ENCODE measurements around the gene AUTS2.
A peak's percentile ranks its signal among the peaks of the same experiment; 100 is the strongest.

Gene AUTS2

DNA sequence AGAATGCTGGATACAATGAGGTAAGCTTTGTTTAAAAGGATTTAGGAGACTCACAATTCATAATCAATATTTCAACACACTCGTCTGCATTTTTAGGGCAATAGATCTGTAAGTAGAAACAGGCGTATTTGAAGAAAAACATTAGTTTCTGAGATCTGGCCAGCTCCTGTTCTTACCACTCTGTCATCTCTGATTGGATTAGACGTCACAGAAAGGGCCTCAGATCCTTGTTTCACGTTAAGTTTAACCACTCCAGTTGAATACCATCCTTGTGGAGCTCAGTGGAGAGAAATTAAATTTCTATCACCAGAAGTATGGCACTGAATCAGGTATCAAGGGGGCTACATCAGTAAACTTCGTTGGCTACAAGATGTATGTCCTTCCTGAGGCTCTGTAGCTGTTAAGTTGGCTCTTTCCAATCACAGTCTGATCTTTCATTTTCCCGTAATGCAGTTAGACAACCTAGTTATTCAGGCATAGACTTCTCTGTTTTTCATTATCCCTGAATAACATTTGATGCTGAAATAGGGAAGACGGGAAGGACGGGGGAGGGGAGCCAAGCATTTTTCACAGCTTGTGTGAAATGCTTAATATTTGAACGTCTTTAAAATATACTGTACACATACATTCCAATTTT, 874.4 kb downstream of the AUTS2 start:
- no peak for DNase-seq (ENCODE audit: low read depth)
- in situ Hi-C loops (cut with HindIII; ENCODE audit: low sequenced_read_pairs), result no loop called here
- no peak overlapping the region for H3K4me3 ChIP-seq (ENCODE audit: low read depth, low read length)
- no peak for TF ChIP-seq CTCF (IDR thresholded peaks at IDR 0.05; ENCODE audit: low read depth, low read length, missing control alignments)

DNA sequence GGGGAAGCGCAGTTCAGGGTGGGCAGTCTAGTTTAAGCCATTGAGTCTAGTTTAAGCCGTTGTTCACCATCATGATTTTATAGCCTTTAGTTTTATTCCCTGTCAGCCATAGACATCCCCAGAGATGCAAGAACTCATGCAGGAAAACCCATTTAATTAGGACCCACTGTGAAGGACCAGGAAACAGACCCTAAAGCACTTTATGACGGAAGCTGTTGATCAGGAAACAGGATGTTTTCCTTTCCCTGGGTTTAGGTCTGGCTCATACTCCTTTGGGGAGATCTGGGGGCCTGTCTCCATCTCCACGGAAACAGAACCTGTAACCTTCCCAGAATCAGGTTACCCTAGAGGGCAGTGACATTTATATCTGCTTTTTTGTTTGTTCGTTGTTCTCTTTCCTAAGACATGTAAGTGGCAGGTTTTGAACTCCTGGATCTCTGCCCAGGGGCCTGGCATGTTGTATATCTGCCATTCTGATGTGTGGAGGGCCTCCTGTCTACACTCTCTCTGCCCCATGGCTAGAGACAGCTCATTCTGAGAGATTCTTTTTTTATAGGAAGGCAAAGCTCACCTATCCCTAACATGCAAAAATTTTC, 876.5 kb downstream of the AUTS2 start:
- no peak for DNase-seq (ENCODE audit: low read depth)
- no peak for TF ChIP-seq CTCF (IDR thresholded peaks at IDR 0.05; ENCODE audit: low read depth, low read length, missing control alignments)
- in situ Hi-C loops (cut with HindIII; ENCODE audit: low sequenced_read_pairs), result no loop called here
- H3K4me3 ChIP-seq (ENCODE audit: low read depth, low read length), result no peak overlapping the region

GRCh38 chr7:70477036-70478010, 879.0 kb downstream of the AUTS2 start:
- no peak for TF ChIP-seq CTCF (IDR thresholded peaks at IDR 0.05; ENCODE audit: low read depth, low read length, missing control alignments)
- H3K4me3 ChIP-seq (ENCODE audit: low read depth, low read length), result no peak overlapping the region
- peak; percentile 68 for DNase-seq (ENCODE audit: low read depth)
- in situ Hi-C loops (cut with HindIII; ENCODE audit: low sequenced_read_pairs), result no loop called here

- in situ Hi-C loops (cut with HindIII; ENCODE audit: low sequenced_read_pairs), result loop anchor here (5.0 kb wide), 1 partner anchor 53 kb away; no protein-coding TSS in a partner anchor
- no peak for DNase-seq (ENCODE audit: low read depth)
- H3K4me3 ChIP-seq (ENCODE audit: low read depth, low read length), result no peak overlapping the region
- TF ChIP-seq CTCF (IDR thresholded peaks at IDR 0.05; ENCODE audit: low read depth, low read length, missing control alignments), result no peak
These were observed 881.1 kb downstream of the AUTS2 start for GRCh38 chr7:70479153-70480021.

GRCh38 chr7:70480927-70481569, 882.8 kb downstream of the AUTS2 start:
- H3K4me3 ChIP-seq (ENCODE audit: low read depth, low read length), result no peak overlapping the region
- DNase-seq (ENCODE audit: low read depth), result peak; percentile 24
- in situ Hi-C loops (cut with HindIII; ENCODE audit: low sequenced_read_pairs), result loop anchor here (5.0 kb wide), 1 partner anchor 51 kb away; no protein-coding TSS in a partner anchor
- no peak for TF ChIP-seq CTCF (IDR thresholded peaks at IDR 0.05; ENCODE audit: low read depth, low read length, missing control alignments)
